GM12892 (cell line): ENCODE measurements around the gene VASP.

Experiments
- POLR2A ChIP-seq: IDR thresholded peaks from 2 replicates; pipeline ENCODE4 v1.6.1; 2011; ENCODE audit warnings: low read depth, low read length, control low read depth
- TAF1 ChIP-seq: IDR thresholded peaks from 2 replicates; pipeline ENCODE4 v1.6.1; 2011; ENCODE audit warnings: low read depth, mild to moderate bottlenecking, control low read depth, low read length, borderline replicate concordance

GRCh38 chr19:45526143-45526542, 18.9 kb downstream of the VASP start:
- TF ChIP-seq TAF1 (no peak), POLR2A (no peak; the same call in 1 of the 2 replicates)
